D341Med (cell line): ENCODE measurements around the gene GPALPP1.
"Not testable (repeated sequence)": the region's sequence is repeated elsewhere in the genome, so short reads cannot be mapped to it uniquely, and the experiment has no call there.

Experiments
- DNase-seq: peaks from one replicate; pipeline ENCODE4 v3.0.0; 2012; ENCODE audit warnings: low spot score

The GPALPP1 gene

GRCh38 chr13:45063261-45063860 is 74.0 kb downstream of the GPALPP1 start:
- no peak for DNase-seq

GRCh38 chr13:45063889-45064288 is 74.6 kb downstream of the GPALPP1 start:
- not testable (repeated sequence) for DNase-seq

GRCh38 chr13:45064889-45065288 is 75.6 kb downstream of the GPALPP1 start:
- DNase-seq, result no peak

GRCh38 chr13:45068036-45069001 is 79.0 kb downstream of the GPALPP1 start:
- DNase-seq, result no peak

- DNase-seq, result no peak
Observed at GRCh38 chr13:45073809-45074208, 84.5 kb downstream of the GPALPP1 start.

GRCh38 chr13:45074721-45075120 is 85.4 kb downstream of the GPALPP1 start:
- no peak for DNase-seq

GRCh38 chr13:45078003-45078402 is 88.7 kb downstream of the GPALPP1 start:
- DNase-seq, result no peak
